HG02610 (cell line): ENCODE results near the gene TRDN.
"Not testable (repeated sequence)": the region's sequence is repeated elsewhere in the genome, so short reads cannot be mapped to it uniquely, and the experiment has no call there.

ENCODE experiments used
- ATAC-seq: cut with Tn5 transposase; IDR thresholded peaks from one replicate; pipeline ENCODE4 v1.9.1; 2021; ENCODE audit warnings: mild to moderate bottlenecking, moderate library complexity; ENCODE audit not compliant: unreplicated experiment

TRDN gene

GRCh38 chr6:123565529-123565928, 71.2 kb downstream of the TRDN start:
- no peak for ATAC-seq

- ATAC-seq: no peak
Measured at GRCh38 chr6:123564361-123564760, 72.4 kb downstream of the TRDN start.

GRCh38 chr6:123562677-123563076, 74.1 kb downstream of the TRDN start:
- no peak for ATAC-seq

- ATAC-seq: no peak
Measured at GRCh38 chr6:123562264-123562663, 74.5 kb downstream of the TRDN start.

- not testable (repeated sequence) for ATAC-seq
Measured at GRCh38 chr6:123559816-123560215, 76.9 kb downstream of the TRDN start.

- ATAC-seq: not testable (repeated sequence)
Measured at GRCh38 chr6:123557474-123557873, 79.3 kb downstream of the TRDN start.

GRCh38 chr6:123551939-123552707, 84.6 kb downstream of the TRDN start:
- no peak for ATAC-seq

- ATAC-seq: no peak
Measured at GRCh38 chr6:123550052-123550617, 86.6 kb downstream of the TRDN start.

- ATAC-seq: no peak
Measured at GRCh38 chr6:123549476-123549875, 87.3 kb downstream of the TRDN start.

GRCh38 chr6:123547216-123547978, 89.4 kb downstream of the TRDN start:
- ATAC-seq: no peak

GRCh38 chr6:123546537-123546936, 90.2 kb downstream of the TRDN start:
- ATAC-seq: no peak

GRCh38 chr6:123541462-123541861, 95.3 kb downstream of the TRDN start:
- ATAC-seq: no peak

GRCh38 chr6:123533862-123534648, 102.7 kb downstream of the TRDN start:
- no peak for ATAC-seq

GRCh38 chr6:123529843-123530242, 106.9 kb downstream of the TRDN start:
- peak; percentile 44 for ATAC-seq

GRCh38 chr6:123529058-123529457, 107.7 kb downstream of the TRDN start:
- no peak for ATAC-seq

GRCh38 chr6:123527406-123527805, 109.3 kb downstream of the TRDN start:
- no peak for ATAC-seq

- no peak for ATAC-seq
Measured at GRCh38 chr6:123526128-123526527, 110.6 kb downstream of the TRDN start.

- ATAC-seq: no peak
Measured at GRCh38 chr6:123524781-123525180, 112.0 kb downstream of the TRDN start.

GRCh38 chr6:123520217-123520616, 116.5 kb downstream of the TRDN start:
- ATAC-seq: no peak

- ATAC-seq: no peak
Measured at GRCh38 chr6:123519189-123519505, 117.6 kb downstream of the TRDN start.

- ATAC-seq: no peak
Measured at GRCh38 chr6:123518441-123519188, 118.1 kb downstream of the TRDN start.
